Neural progenitor cell (in vitro differentiated cells): ENCODE results near the gene RAB8B.

ENCODE experiments used
- EZH2 ChIP-seq: fragments of 200-600 bp; sonication (generic); IDR thresholded peaks from 2 replicates; pipeline ENCODE4 v1.6.1; 2017; ENCODE audit warnings: antibody characterized with exemption, mild to moderate bottlenecking, moderate library complexity
- EZH2phosphoT487 ChIP-seq: fragments of 200-600 bp; sonication (generic); IDR thresholded peaks from 2 replicates; pipeline ENCODE4 v1.6.1; 2017; ENCODE audit warnings: antibody characterized with exemption
- TF ChIP-seq, protein P1 (sequence below): fragments of 200-600 bp; sonication (generic); IDR thresholded peaks from 2 replicates; pipeline ENCODE4 v1.5.1; 2017; ENCODE audit warnings: antibody characterized with exemption, mild to moderate bottlenecking

DNA sequence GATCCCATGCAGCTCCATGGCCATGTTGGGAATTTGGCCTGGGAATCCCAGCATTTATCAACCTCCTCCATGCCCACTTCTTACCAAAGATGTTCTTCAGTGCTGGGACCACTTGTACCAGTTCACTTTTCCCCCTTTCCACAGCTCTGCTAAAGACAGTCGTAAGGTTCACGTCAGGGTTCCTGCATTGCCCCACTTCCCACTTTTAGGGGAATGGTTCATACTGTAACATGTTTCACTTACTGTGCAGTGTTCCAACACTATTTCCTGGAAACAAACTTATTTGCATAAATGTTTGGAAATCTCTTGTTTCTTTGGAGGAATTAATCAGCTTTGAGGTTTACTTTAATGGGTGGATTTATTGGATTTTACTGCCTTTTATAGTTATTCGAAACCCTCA lies 105.0 kb downstream of the RAB8B start:
- TF ChIP-seq, protein P1, sequence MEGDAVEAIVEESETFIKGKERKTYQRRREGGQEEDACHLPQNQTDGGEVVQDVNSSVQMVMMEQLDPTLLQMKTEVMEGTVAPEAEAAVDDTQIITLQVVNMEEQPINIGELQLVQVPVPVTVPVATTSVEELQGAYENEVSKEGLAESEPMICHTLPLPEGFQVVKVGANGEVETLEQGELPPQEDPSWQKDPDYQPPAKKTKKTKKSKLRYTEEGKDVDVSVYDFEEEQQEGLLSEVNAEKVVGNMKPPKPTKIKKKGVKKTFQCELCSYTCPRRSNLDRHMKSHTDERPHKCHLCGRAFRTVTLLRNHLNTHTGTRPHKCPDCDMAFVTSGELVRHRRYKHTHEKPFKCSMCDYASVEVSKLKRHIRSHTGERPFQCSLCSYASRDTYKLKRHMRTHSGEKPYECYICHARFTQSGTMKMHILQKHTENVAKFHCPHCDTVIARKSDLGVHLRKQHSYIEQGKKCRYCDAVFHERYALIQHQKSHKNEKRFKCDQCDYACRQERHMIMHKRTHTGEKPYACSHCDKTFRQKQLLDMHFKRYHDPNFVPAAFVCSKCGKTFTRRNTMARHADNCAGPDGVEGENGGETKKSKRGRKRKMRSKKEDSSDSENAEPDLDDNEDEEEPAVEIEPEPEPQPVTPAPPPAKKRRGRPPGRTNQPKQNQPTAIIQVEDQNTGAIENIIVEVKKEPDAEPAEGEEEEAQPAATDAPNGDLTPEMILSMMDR: no peak
- TF ChIP-seq EZH2phosphoT487: no peak
- no peak for TF ChIP-seq EZH2
